Right cardiac atrium (tissue), 5 donors: ENCODE results near the gene NTRK2. TPM values are rescaled to one million over a fixed set of nuclear protein-coding genes. Genes with fewer than 3 reads are reported as not detected.
A peak's percentile ranks its signal among the peaks of the same experiment; 100 is the strongest.

Source experiments
- ATAC-seq, 2 donors: fragments of 200-7000 bp; cut with Tn5 transposase; one replicate each; pipeline versions ENCODE4 v1.8.0 to v1.9.1; 2020; ENCODE audit warnings: moderate library complexity in 2 of 2, mild to moderate bottlenecking in 1 of 2
- DNase-seq, 3 donors: peaks; one replicate each; pipeline ENCODE4 v3.0.0-alpha.2; 2020
- H3K27ac ChIP-seq: one replicate; pipeline ENCODE4 v1.5.1; 2013; ENCODE audit warnings: mild to moderate bottlenecking, low read length, control low read depth, moderate library complexity
- H3K27me3 ChIP-seq: one replicate; pipeline ENCODE4 v1.6.1; 2013; ENCODE audit not compliant: control insufficient read depth, insufficient read depth
- H3K4me1 ChIP-seq: one replicate; pipeline ENCODE4 v1.6.1; 2013; ENCODE audit warnings: low read length; ENCODE audit not compliant: control insufficient read depth, insufficient read depth
- H3K4me3 ChIP-seq: one replicate; pipeline ENCODE4 v1.5.1; 2013; ENCODE audit warnings: low read length, control low read depth
- H3K9me3 ChIP-seq: one replicate; pipeline ENCODE4 v1.6.1; 2013; ENCODE audit warnings: low read length; ENCODE audit not compliant: control insufficient read depth
- WGBS: extraction: QIAGEN DNeasy Blood & Tissue Kit; methylation state at CpG from one replicate; pipeline ENCODE4 v1.1.7; 2013; 5-methylcytosine and 5-hydroxymethylcytosine counted together
- intact Hi-C, 4 donors: fragments of 100-400 bp; cut with DNase I; formaldehyde crosslinking; loops; one replicate each; pipeline versions ENCODE4 v1.11.0 to v1.14.0; 2022 to 2023
- long read RNA-seq, 4 donors: library from polyadenylated mRNA; unstranded; transcript quantifications; one replicate each; pipeline ENCODE4 v2.0.0, GENCODE V29; 2020 to 2021
- polyA plus RNA-seq: library from polyadenylated mRNA; stranded (reverse); fragments of 200-250 nt; gene quantifications from one replicate; pipeline ENCODE4 v1.2.3, GENCODE V29; 2013
- total RNA-seq, 4 donors: library from RNA; stranded (reverse); fragmentation: NEBNext Ultra II Directional; extraction: Animal tissue kit (Norgen Biotek cat#: 25700); gene quantifications; one replicate each; pipeline ENCODE4 v1.2.1, GENCODE V29; 2021
- donor health status: healthy with polysubstance abuse.
- donor health status: DM: no; HTN: yes; CAD: no.
- donor health status: DM: no; HTN: no; CAD: no.
- donor health status: DM: no; HTN: yes; CAD: no; lungs with severe emphysema.
- donor health status: DM: yes; HTN: yes; CAD: no.

NTRK2 gene
- total RNA-seq (10 to 100 TPM; 24.0 to 55.3 (median 39.7) TPM), polyA plus RNA-seq (9.6 TPM)
- long read RNA-seq, donor 1, full-length matches to known transcripts = 66 of 105 reads
- long read RNA-seq, donor 1, partial matches to known transcripts = 15 of 105 reads
- long read RNA-seq, donor 1, other reads (novel, unspliced or antisense) = 24 of 105 reads
- long read RNA-seq, donor 2, full-length matches to known transcripts = 17 of 36 reads
- long read RNA-seq, donor 2, partial matches to known transcripts = 10 of 36 reads
- long read RNA-seq, donor 2, other reads (novel, unspliced or antisense) = 9 of 36 reads
- long read RNA-seq, donor 3, full-length matches to known transcripts = 310 of 526 reads
- long read RNA-seq, donor 3, partial matches to known transcripts = 98 of 526 reads
- long read RNA-seq, donor 3, other reads (novel, unspliced or antisense) = 118 of 526 reads
- long read RNA-seq, donor 4, full-length matches to known transcripts = 18 of 35 reads
- long read RNA-seq, donor 4, partial matches to known transcripts = 7 of 35 reads
- long read RNA-seq, donor 4, other reads (novel, unspliced or antisense) = 10 of 35 reads

DNA sequence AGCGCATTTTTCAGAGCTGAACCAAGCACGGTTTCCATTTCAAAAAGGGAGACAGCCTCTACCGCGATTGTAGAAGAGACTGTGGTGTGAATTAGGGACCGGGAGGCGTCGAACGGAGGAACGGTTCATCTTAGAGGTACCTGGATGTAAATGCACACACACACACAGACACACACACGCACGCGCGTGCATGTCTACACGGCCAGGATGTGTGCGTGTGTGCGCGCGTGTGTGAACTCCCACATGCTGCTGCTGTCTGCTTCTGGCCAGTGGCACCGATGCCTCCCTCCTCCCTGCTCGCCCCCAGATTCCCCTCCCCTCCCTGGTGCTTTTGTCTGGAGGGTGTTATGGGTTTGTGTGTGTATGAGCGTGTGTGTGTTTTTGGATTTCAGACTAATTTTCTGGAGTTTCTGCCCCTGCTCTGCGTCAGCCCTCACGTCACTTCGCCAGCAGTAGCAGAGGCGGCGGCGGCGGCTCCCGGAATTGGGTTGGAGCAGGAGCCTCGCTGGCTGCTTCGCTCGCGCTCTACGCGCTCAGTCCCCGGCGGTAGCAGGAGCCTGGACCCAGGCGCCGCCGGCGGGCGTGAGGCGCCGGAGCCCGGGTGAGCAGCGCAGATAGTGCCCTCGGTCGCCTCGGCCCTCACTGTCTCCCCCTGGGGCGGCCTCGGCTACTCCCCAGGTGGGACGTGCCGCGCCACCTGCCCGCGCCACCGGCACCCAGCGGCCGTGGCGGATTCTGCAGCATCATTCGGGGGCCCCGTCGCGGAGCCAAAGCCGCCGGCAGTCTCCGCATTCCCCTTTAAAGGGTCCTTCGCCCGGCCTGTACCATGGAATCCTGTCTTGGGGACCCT lies at the start of gene NTRK2:
Gene NTRK2, plus strand, starts transcription at position 442 of the 850 bp plus-strand sequence. CDS start 1,020 bp downstream, outside the sequence.
- no peaks in the 10 kb centered on the region for H3K4me1 ChIP-seq
- intact Hi-C loops = loop anchor here in 2 of 4 donors (5.0 to 10.0 kb wide), 4 partner anchors 265 to 593 kb away; no protein-coding TSS in a partner anchor
- peak; percentile 64 to 83 (median 83) for DNase-seq
- H3K9me3 ChIP-seq = no peaks in the 10 kb centered on the region
- ATAC-seq = peak; percentile 41 to 54
- H3K4me3 ChIP-seq = peak within 1 kb of the TSS; percentile 55
- no peaks in the 10 kb centered on the region for H3K27me3 ChIP-seq
- peak within 1 kb of the TSS; percentile 51 for H3K27ac ChIP-seq
- under 1% methylated on average over 69 of the region's 69 CpGs for WGBS

- WGBS = 48% methylated on average over 2 of the region's 2 CpGs
- Histone ChIP-seq H3K27ac (no peak overlapping the region), H3K9me3 (no peaks in the 10 kb centered on the region), H3K27me3 (no peaks in the 10 kb centered on the region), H3K4me1 (no peaks in the 10 kb centered on the region), H3K4me3 (no peak overlapping the region)
- intact Hi-C loops = no loop called here
- DNase-seq = peak in 2 of 3 donors; percentile 24 to 57
- peak in 1 of 2 donors; percentile 45 for ATAC-seq
These were observed 49.2 kb upstream of the NTRK2 start for GRCh38 chr9:84620338-84620737.

GRCh38 chr9:84621811-84622210 lies 47.7 kb upstream of the NTRK2 start:
- no peak for DNase-seq
- Histone ChIP-seq H3K4me1 (no peaks in the 10 kb centered on the region), H3K4me3 (no peak overlapping the region), H3K27me3 (no peaks in the 10 kb centered on the region), H3K9me3 (no peaks in the 10 kb centered on the region), H3K27ac (no peak overlapping the region)
- WGBS = 96% methylated on average over 2 of the region's 2 CpGs
- no peak for ATAC-seq
- intact Hi-C loops = no loop called here

GRCh38 chr9:84622981-84623380 lies 46.5 kb upstream of the NTRK2 start:
- ATAC-seq (no peak), DNase-seq (no peak)
- H3K4me1 ChIP-seq = no peaks in the 10 kb centered on the region
- H3K9me3 ChIP-seq = no peaks in the 10 kb centered on the region
- intact Hi-C loops = no loop called here
- 72% methylated on average over 7 of the region's 7 CpGs for WGBS
- no peak overlapping the region for H3K4me3 ChIP-seq
- no peak overlapping the region for H3K27ac ChIP-seq
- no peaks in the 10 kb centered on the region for H3K27me3 ChIP-seq

DNA sequence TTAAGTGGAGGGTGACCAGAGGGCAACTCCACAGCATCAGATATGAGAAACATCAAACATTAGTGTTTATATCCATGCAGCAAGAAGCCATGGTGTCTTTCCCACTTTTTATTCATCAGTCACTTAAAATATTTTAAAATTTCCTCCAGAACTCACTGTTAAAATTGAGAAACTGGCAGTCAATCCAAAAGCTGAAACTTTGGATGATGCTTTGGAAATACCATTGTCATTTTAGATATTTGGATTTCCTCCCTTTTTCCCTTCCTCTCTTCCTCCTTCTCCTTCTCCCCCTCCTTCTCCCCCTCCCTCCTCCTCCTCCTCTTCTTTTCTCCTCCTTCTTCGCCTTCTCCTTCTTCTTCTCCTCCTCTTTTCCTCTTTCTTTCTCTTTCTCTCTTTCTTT lies 33.1 kb upstream of the NTRK2 start:
- H3K4me1 ChIP-seq = no peaks in the 10 kb centered on the region
- H3K27ac ChIP-seq = no peak overlapping the region
- ATAC-seq (no peak), DNase-seq (no peak)
- intact Hi-C loops = no loop called here
- no peaks in the 10 kb centered on the region for H3K27me3 ChIP-seq
- H3K4me3 ChIP-seq = no peak overlapping the region
- H3K9me3 ChIP-seq = no peaks in the 10 kb centered on the region
- 78% methylated on average over 1 of the region's 1 CpG for WGBS

DNA sequence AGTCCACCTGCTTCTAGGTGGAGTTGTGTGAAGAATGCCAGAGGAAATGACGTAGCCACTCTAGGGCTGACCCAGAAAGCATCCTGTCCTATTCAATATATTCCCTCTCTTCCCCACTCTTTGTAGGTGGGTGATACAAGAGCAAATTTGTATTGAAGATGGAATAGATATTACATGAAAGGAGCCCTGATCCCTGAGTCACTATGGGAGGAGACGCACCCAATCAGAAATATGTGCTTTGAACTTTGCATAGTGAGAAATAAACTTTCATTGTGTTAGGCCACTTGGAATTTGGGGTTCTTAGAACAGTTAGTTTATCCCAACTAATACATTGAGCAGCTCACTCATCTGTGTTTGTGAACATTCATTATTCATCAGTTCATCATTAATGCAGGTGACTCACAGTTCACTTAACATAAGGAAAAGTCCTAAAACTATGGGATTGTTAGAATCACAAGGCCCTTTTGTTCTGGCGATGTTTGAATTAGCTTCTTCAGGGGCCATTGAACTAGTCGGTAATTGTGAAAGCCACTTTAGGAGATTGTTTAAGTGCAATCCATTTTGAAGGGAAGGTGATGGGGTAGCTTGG lies 26.9 kb upstream of the NTRK2 start:
- no peaks in the 10 kb centered on the region for H3K4me1 ChIP-seq
- H3K9me3 ChIP-seq = no peaks in the 10 kb centered on the region
- intact Hi-C loops = no loop called here
- H3K27me3 ChIP-seq = no peaks in the 10 kb centered on the region
- no peak for DNase-seq
- 89% methylated on average over 4 of the region's 4 CpGs for WGBS
- no peak overlapping the region for H3K27ac ChIP-seq
- no peak for ATAC-seq
- no peak overlapping the region for H3K4me3 ChIP-seq

DNA sequence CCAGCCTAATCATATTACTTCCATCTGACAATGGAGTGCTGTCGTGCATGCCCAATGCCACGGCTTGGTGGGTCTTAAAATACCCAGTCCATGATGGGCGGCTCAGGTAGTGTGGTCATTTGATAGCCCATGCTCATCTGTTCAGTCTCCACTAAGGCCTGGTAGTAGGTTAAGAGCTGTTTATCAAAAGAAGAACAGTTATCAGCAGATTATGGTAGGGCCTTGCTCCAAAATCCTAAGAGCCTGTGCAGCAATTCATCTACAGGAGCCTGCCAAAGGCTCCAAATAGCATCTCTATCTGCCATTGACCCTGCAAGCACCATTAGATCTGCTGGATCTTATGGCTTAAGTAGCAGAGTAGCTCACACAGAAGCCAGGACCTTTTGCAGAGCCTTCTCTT lies 21.8 kb upstream of the NTRK2 start:
- WGBS = 57% methylated on average over 3 of the region's 3 CpGs
- ATAC-seq = peak in 1 of 2 donors; percentile 43
- intact Hi-C loops = no loop called here

GRCh38 chr9:84652496-84653120 lies 16.9 kb upstream of the NTRK2 start:
- Histone ChIP-seq H3K9me3 (no peaks in the 10 kb centered on the region), H3K27me3 (no peaks in the 10 kb centered on the region), H3K27ac (no peak overlapping the region), H3K4me3 (no peak overlapping the region), H3K4me1 (no peaks in the 10 kb centered on the region)
- intact Hi-C loops = no loop called here
- ATAC-seq = no peak
- no peak for DNase-seq
- WGBS = 51% methylated on average over 4 of the region's 4 CpGs

More for the DNA sequence above, 21.8 kb upstream of the NTRK2 start:
- H3K27ac ChIP-seq = no peak overlapping the region
- no peak for DNase-seq
- no peak overlapping the region for H3K4me3 ChIP-seq
- H3K9me3 ChIP-seq = no peaks in the 10 kb centered on the region
- no peaks in the 10 kb centered on the region for H3K27me3 ChIP-seq
- H3K4me1 ChIP-seq = no peaks in the 10 kb centered on the region

DNA sequence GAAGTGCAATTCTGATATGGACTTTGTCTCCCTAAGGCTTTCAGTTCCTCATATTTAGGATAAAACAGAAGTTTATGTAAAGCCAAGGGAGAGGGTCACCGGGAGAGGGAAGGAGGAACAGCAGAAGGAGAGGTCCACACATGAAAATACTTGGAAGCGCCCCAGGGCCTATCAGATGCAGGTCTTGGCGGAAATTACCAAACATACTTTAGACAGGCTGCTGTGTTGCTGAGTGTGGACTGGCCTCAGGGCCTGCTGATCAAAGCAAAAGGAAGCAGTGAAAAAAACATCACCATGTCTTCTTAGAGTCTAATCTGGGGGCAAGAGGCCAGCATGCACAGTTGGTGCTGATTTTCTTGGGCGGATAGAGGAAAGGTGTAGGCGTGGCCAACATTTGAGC lies 14.1 kb upstream of the NTRK2 start:
- no peak for DNase-seq
- no peak overlapping the region for H3K4me3 ChIP-seq
- WGBS = 78% methylated on average over 5 of the region's 5 CpGs
- H3K4me1 ChIP-seq = no peaks in the 10 kb centered on the region
- peak in 1 of 2 donors; percentile 41 for ATAC-seq
- H3K27me3 ChIP-seq = no peaks in the 10 kb centered on the region
- no peaks in the 10 kb centered on the region for H3K9me3 ChIP-seq
- intact Hi-C loops = no loop called here
- H3K27ac ChIP-seq = no peak overlapping the region

GRCh38 chr9:84659313-84659712 lies 10.2 kb upstream of the NTRK2 start:
- H3K4me1 ChIP-seq = no peaks in the 10 kb centered on the region
- intact Hi-C loops = no loop called here
- no peaks in the 10 kb centered on the region for H3K9me3 ChIP-seq
- ATAC-seq = no peak
- no peak overlapping the region for H3K27ac ChIP-seq
- H3K27me3 ChIP-seq = no peaks in the 10 kb centered on the region
- H3K4me3 ChIP-seq = no peak overlapping the region
- 73% methylated on average over 5 of the region's 5 CpGs for WGBS
- no peak for DNase-seq
